ENCODE data around the gene SCGB1D2. TPM values are rescaled to one million over a fixed set of nuclear protein-coding genes. Genes with fewer than 3 reads are reported as not detected.

SCGB1D2 gene, protein sequence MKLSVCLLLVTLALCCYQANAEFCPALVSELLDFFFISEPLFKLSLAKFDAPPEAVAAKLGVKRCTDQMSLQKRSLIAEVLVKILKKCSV
- not detected in 2 replicates for total RNA-seq

DNA sequence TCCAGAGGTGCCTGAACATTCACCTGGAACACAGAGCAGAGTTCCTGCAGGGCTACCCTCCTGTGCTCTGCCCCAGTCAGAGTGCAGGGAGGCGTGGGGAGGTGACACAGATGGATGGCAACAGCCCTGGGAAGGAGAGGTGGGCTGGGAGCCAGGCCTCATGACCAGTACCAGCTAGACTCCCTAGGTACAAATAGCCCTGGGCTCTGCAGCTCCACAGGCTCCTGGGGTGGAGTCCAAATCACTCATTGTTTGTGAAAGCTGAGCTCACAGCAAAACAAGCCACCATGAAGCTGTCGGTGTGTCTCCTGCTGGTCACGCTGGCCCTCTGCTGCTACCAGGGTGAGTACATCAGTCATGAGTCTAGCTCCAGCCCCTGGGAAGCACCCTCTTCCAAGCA is at the start of gene SCGB1D2:
SCGB1D2 (plus strand) TSS at position 219 of the 400 bp plus-strand sequence; CDS start at position 288, 69 bp downstream.

GRCh38 chr11:62269654-62270278 is 27.7 kb downstream of the SCGB1D2 start, which contains the start of gene SCGB2A2:
Gene SCGB2A2 (plus strand): TSS chr11:62270158. CDS start chr11:62270217, 59 bp downstream.

Other genes starting within 250 kb of the SCGB1D2 start
- 16.5 and 51.4 TPM in 2 replicates for gene INCENP, start 118.2 kb upstream of the SCGB1D2 start, total RNA-seq
- not detected in 2 replicates for gene SCGB1D1, start 52.0 kb upstream of the SCGB1D2 start, total RNA-seq
- gene SCGB2A1, start 33.6 kb upstream of the SCGB1D2 start, total RNA-seq = not detected in 2 replicates
- gene SCGB2A2, start 27.9 kb downstream of the SCGB1D2 start, total RNA-seq = not detected in 2 replicates
- not detected in 2 replicates for gene SCGB1D4, start 56.8 kb downstream of the SCGB1D2 start, total RNA-seq
- 0.12 and 1.00 TPM in 2 replicates for gene ASRGL1, start 95.2 kb downstream of the SCGB1D2 start, total RNA-seq
- gene SCGB1A1, start 176.8 kb downstream of the SCGB1D2 start, total RNA-seq = not detected in 2 replicates

All from uterine smooth muscle cell (primary cell).